Coronary artery (tissue), 2 donors: ENCODE results near the gene MYL12A.

Experiments used
- DNase-seq: peaks from one replicate; pipeline ENCODE4 v3.0.0-alpha.2; 2017; ENCODE audit warnings: low spot score
- H3K27ac ChIP-seq, 2 donors: fragments of 200-600 bp; sonication (generic); one replicate each; pipeline ENCODE4 v1.5.1; 2016 to 2019
- H3K4me3 ChIP-seq: fragments of 200-600 bp; sonication (generic); 2 replicates; pipeline ENCODE4 v1.5.1; 2016; ENCODE audit warnings: mild to moderate bottlenecking, moderate library complexity
- TF ChIP-seq, protein P1 (sequence below): fragments of 200-600 bp; sonication (generic); IDR thresholded peaks from one replicate; pipeline ENCODE4 v1.5.1; 2019; ENCODE audit warnings: antibody characterized with exemption

Gene MYL12A

DNA sequence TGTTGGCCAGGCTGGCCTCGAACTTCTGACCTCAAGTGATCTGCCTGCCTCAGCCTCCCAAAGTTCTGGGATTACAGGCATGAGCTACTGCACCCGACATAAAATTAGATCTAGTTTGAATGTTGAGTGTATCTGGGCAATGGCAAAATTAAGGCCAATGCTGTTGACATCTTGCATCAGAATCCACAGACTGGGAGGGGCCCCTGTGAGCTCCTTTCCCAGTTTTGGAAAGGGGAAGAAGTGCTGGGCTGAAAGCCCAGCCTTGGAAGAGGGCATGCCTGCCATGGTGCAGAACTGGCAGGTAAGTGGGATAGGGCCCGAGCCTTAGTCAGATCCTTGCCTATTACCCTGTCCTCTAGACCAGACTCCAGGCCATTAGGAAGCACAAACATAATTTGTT, 23.4 kb upstream of the MYL12A start:
- no peak for DNase-seq
- no peak overlapping the region for H3K4me3 ChIP-seq
- H3K27ac ChIP-seq = no peak overlapping the region
- TF ChIP-seq, protein P1, sequence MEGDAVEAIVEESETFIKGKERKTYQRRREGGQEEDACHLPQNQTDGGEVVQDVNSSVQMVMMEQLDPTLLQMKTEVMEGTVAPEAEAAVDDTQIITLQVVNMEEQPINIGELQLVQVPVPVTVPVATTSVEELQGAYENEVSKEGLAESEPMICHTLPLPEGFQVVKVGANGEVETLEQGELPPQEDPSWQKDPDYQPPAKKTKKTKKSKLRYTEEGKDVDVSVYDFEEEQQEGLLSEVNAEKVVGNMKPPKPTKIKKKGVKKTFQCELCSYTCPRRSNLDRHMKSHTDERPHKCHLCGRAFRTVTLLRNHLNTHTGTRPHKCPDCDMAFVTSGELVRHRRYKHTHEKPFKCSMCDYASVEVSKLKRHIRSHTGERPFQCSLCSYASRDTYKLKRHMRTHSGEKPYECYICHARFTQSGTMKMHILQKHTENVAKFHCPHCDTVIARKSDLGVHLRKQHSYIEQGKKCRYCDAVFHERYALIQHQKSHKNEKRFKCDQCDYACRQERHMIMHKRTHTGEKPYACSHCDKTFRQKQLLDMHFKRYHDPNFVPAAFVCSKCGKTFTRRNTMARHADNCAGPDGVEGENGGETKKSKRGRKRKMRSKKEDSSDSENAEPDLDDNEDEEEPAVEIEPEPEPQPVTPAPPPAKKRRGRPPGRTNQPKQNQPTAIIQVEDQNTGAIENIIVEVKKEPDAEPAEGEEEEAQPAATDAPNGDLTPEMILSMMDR = no peak

DNA sequence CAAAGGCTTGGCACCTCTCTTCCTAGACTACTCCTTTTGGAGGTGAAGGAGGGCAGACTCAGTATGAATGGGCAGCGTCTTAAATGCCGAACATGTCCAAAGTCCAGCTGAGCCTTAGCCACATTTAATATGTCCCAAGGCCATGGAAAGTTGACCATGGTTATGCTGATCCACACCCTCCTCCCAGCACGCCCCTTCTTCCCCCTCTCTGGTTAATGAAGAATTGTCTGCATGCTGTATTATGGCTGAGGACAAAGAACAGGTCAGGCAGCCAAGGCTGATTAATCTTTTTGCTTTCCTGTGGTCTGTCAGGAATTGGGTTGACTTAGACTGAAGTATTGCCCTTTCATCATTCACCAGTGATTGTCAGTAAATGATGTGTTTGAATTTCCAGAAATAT, 22.0 kb upstream of the MYL12A start:
- TF ChIP-seq, protein P1 = no peak
- DNase-seq = no peak
- H3K27ac ChIP-seq = no peak overlapping the region
- no peak overlapping the region for H3K4me3 ChIP-seq

DNA sequence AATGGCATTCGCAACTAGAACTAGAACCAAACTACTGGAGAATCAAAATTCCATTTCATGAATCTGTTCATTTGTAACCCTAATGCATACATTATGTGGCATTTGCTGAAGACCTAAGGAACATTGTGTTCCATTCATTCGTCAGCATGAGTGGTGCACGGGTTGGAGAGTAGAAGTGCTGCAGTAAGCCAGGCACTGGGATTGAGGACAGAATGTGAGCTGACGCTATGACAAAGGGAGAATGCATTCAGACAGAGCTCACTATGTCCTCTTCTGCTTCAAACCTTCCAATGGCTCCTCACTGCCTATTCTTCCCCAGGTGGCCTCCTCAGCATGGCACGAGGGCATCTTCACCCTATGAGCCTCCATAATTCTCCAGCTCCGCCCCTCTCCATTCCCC, 21.6 kb upstream of the MYL12A start:
- Histone ChIP-seq H3K27ac (no peak overlapping the region), H3K4me3 (no peak overlapping the region)
- TF ChIP-seq, protein P1 = no peak
- DNase-seq = no peak

DNA sequence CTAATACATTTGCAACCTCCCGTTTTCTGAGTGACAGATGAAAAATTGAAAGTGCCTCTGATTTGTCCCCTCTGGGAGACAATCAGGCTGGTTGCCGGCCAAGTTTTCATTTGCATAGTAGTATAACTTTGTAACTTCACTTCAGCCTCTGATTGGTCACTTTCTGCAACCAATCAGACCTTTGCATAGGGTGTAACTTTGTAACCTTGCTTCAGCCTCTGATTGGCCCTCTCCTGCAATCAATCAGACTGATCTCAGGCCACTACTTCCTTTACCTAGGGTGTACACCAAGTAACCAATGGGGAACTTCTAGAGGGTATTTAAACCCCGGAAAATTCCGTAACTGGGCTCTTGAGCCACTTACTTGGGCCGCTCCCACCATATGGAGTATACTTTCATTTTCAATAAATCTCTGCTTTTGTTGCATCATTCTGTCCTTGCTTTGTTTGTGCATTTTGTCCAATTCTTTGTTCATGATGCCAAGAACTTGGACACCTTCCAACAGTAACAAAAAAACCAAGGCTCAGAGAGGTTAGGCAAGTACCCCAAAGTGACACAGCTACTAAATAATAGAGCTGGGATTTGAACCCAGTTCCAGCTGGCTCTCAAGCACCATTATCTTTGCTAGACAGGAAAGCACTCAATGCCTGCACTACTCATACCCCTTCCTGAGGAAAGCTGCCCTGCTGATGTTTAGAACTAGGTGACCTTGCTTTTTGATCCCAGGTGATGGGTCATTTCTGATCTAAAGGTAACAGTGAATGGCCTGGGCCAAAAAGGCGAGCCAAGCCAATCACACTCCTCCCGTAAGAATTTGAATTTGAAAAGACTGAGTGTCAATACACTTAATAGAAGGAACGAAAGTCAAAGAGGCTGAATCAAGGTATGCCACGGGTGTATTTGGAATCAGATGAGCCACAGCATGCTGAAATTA, 16.9 kb upstream of the MYL12A start:
- no peak overlapping the region for H3K4me3 ChIP-seq
- H3K27ac ChIP-seq = no peak overlapping the region
- TF ChIP-seq, protein P1 = no peak
- no peak for DNase-seq

DNA sequence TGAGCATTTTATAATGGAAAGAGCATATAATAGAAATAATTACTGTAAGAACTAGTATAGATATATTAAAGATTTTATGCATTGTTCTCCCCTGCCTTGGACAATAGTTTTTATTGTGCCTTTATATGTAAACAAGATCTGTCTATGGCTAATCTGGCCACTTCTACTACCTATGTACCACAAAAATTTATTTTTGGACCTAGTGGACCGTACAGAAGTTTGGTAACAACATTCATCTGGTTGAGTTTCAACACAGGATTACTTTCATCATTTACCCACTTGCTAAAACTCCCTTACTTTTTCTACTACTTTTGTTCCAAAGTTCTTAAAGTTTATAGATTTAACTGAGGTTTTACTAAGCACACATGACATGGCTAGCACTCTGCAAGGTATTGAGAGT, 14.6 kb upstream of the MYL12A start:
- no peak for DNase-seq
- TF ChIP-seq, protein P1 = no peak
- no peak overlapping the region for H3K27ac ChIP-seq

DNA sequence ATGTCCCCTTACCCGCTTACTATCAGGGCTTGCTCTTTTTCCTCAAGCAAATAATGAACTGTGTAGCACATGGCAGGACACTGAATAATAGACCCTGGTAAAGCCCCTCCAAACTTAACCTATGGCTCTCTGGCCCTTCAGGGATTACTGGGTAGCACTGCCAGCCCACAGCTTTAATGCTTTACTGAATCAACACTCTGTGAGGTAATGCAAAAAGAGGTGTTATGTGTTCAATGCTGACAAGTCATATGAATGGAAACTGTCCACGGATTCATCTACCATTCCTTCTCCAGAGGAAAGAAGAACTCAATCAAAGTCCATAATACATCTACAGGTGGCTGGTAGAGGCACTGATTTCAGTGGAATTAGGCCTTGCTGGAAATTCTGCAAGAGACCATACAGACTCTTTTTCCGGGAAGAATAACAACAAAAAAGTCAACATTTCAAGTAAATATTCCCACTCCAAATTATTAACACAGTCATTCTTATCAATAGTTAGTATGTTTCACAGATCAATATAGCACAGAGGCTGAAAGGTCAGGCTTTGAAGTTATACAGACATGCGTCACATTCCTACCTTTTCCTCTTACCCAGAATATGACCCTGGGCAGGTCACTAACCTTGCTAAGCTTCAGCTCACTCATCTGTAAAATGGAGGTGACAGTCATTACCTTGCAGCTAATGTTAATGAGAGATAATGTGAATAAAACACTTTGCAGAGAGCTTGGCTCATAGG, 14.0 kb upstream of the MYL12A start:
- DNase-seq = no peak
- Histone ChIP-seq H3K27ac (no peak overlapping the region), H3K4me3 (no peak overlapping the region)
- TF ChIP-seq, protein P1 = no peak

More for the DNA sequence above, 14.6 kb upstream of the MYL12A start:
- no peak overlapping the region for H3K4me3 ChIP-seq
